Measurements from ENCODE around the gene CCL2. TPM values are rescaled to one million over a fixed set of nuclear protein-coding genes. Genes with fewer than 3 reads are reported as not detected.
A peak's percentile ranks its signal among the peaks of the same experiment; 100 is the strongest.

Gene CCL2
- total and polyA plus RNA-seq, 2 experiments from 2014 or later: 1.5 to 18.5 TPM

DNA sequence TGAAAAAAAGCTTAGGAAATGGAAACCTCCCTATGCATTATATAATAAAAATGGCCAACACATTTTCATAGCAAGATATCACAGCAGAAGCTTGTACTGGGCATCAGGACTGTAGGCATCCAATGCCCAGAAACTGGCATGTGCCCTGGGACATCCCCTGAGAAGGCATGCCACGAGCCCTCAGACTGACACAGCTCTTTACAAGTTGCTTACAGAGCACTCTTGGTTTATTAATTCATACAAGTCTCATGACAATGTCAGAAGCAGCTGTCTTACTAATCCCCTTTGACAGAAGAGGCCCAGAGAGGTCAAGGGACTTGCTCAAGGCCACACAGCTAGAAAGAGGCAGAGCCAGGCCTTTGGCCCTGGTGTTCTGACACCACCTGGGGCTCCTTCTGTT, 5.6 kb upstream of the CCL2 start (continued):
- TF ChIP-seq EZH2phosphoT487 (IDR thresholded peaks at IDR 0.05; ENCODE audit: unreplicated experiment) (no peak), ZNF331 (CRISPR knock-in tag; IDR thresholded peaks at IDR 0.05; ENCODE audit: low read depth) (no peak), ZNF114 (CRISPR knock-in tag; IDR thresholded peaks at IDR 0.05) (no peak)
- TF ChIP-seq, protein P1, sequence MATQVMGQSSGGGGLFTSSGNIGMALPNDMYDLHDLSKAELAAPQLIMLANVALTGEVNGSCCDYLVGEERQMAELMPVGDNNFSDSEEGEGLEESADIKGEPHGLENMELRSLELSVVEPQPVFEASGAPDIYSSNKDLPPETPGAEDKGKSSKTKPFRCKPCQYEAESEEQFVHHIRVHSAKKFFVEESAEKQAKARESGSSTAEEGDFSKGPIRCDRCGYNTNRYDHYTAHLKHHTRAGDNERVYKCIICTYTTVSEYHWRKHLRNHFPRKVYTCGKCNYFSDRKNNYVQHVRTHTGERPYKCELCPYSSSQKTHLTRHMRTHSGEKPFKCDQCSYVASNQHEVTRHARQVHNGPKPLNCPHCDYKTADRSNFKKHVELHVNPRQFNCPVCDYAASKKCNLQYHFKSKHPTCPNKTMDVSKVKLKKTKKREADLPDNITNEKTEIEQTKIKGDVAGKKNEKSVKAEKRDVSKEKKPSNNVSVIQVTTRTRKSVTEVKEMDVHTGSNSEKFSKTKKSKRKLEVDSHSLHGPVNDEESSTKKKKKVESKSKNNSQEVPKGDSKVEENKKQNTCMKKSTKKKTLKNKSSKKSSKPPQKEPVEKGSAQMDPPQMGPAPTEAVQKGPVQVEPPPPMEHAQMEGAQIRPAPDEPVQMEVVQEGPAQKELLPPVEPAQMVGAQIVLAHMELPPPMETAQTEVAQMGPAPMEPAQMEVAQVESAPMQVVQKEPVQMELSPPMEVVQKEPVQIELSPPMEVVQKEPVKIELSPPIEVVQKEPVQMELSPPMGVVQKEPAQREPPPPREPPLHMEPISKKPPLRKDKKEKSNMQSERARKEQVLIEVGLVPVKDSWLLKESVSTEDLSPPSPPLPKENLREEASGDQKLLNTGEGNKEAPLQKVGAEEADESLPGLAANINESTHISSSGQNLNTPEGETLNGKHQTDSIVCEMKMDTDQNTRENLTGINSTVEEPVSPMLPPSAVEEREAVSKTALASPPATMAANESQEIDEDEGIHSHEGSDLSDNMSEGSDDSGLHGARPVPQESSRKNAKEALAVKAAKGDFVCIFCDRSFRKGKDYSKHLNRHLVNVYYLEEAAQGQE (IDR thresholded peaks at IDR 0.05; ENCODE audit: unreplicated experiment): no peak

DNA sequence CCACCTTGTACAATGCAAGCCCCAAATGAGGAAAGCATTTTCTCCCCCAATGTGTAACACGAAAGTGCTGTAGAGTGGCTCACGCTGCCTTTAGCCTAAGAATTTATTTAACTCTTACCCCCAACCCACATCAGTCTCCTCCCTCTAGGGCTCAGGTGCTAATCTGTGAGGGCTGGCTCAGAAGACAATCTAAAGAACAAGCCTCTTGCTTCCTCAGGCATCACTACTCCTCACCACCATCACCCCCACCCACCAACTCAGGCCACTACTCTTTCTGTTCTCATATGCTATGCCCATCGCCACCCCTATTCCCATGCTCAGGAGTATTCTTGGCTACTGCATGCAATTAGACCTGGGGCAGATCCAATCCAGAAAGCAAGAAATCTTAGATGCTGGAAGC, 3.9 kb upstream of the CCL2 start:
- no peak overlapping the region for H3K27ac Mint-ChIP-seq

More for the DNA sequence above, 3.9 kb upstream of the CCL2 start:
- peaks cover 8% of the 10 kb centered on the region; the same call in 1 of the 2 replicates for H3K9me2 ChIP-seq (ENCODE audit: insufficient read depth)
- H3K4me3 ChIP-seq: no peak overlapping the region
- DNase-seq (ENCODE audit: low spot score): no peak
- Mint-ChIP-seq H3K4me3 (no peak overlapping the region), H3K9me3 (no peaks in the 10 kb centered on the region), H3K4me1 (peaks cover 41% of the 10 kb centered on the region), H3K27me3 (ENCODE audit: insufficient read depth, low read depth, poor library complexity) (peaks cover 8% of the 10 kb centered on the region), H3K36me3 (ENCODE audit: low read depth) (no peaks in the 10 kb centered on the region)
- H3K27ac ChIP-seq (ENCODE audit: low read depth): no peak overlapping the region
- ATAC-seq: no peak
- peaks cover 9% of the 10 kb centered on the region; the same call in 1 of the 2 replicates for H3K27me3 ChIP-seq (ENCODE audit: insufficient read depth)
- H3K36me3 ChIP-seq (ENCODE audit: insufficient read depth): no peaks in the 10 kb centered on the region
- H3K79me2 ChIP-seq (replicated peaks; ENCODE audit: insufficient read depth): no peaks in the 10 kb centered on the region
- no peaks in the 10 kb centered on the region for H4K20me1 ChIP-seq (replicated peaks; ENCODE audit: insufficient read depth)
- H2AFZ ChIP-seq: 0 out of 2 replicates have a peak overlapping the region, but pooled peaks have one; percentile 47
- peaks cover 31% of the 10 kb centered on the region for H3K4me1 ChIP-seq (ENCODE audit: insufficient read depth)
- H3K4me2 ChIP-seq: no peak overlapping the region
- no peak for TF ChIP-seq NANOG (IDR thresholded peaks at IDR 0.05; ENCODE audit: borderline replicate concordance)
- TF ChIP-seq, protein P1 (IDR thresholded peaks at IDR 0.05; ENCODE audit: unreplicated experiment): no peak
- no peak for TF ChIP-seq EZH2phosphoT487 (IDR thresholded peaks at IDR 0.05; ENCODE audit: unreplicated experiment)
- no peak for TF ChIP-seq JUNB (IDR thresholded peaks at IDR 0.05; ENCODE audit: unreplicated experiment)
- TF ChIP-seq ZNF114 (CRISPR knock-in tag; IDR thresholded peaks at IDR 0.05): no peak
- TF ChIP-seq, protein P2, sequence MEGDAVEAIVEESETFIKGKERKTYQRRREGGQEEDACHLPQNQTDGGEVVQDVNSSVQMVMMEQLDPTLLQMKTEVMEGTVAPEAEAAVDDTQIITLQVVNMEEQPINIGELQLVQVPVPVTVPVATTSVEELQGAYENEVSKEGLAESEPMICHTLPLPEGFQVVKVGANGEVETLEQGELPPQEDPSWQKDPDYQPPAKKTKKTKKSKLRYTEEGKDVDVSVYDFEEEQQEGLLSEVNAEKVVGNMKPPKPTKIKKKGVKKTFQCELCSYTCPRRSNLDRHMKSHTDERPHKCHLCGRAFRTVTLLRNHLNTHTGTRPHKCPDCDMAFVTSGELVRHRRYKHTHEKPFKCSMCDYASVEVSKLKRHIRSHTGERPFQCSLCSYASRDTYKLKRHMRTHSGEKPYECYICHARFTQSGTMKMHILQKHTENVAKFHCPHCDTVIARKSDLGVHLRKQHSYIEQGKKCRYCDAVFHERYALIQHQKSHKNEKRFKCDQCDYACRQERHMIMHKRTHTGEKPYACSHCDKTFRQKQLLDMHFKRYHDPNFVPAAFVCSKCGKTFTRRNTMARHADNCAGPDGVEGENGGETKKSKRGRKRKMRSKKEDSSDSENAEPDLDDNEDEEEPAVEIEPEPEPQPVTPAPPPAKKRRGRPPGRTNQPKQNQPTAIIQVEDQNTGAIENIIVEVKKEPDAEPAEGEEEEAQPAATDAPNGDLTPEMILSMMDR (conservative IDR thresholded peaks at IDR 0.05; ENCODE audit: low read depth in 2 of 2): no peak
- H3F3A ChIP-seq (replicated peaks; ENCODE audit: low read depth): peaks cover 5% of the 10 kb centered on the region

All from GM23338 (cell line).